Panc1 (cell line): ENCODE data around the gene MAJIN. TPM values are rescaled to one million over a fixed set of nuclear protein-coding genes. Genes with fewer than 3 reads are reported as not detected.

Experiments
- ATAC-seq: fragments of 200-7000 bp; cut with Tn5 transposase; 2 replicates; pipeline ENCODE4 v1.9.1; 2020; ENCODE audit warnings: mild to moderate bottlenecking, moderate library complexity
- BruUV-seq: library from RNA; stranded (reverse); fragments of 400-500 nt; replicated peaks from 2 replicates; lab custom pipeline; 2021; lab: Mats Ljungman, UMichigan
- CTCF ChIA-PET: fragments of 300-600 bp; sonication (Branson Sonifier 250); formaldehyde crosslinking; loops from one replicate; lab custom pipeline; 2022; ENCODE audit warnings: antibody characterized with exemption; lab: Charles Lee
- POLR2A ChIA-PET: fragments of 300-600 bp; sonication (Branson Sonifier 250); formaldehyde crosslinking; loops from one replicate; lab custom pipeline; 2022; ENCODE audit warnings: antibody characterized with exemption; lab: Charles Lee
- DNase-seq: peaks from one replicate; pipeline ENCODE4 v3.0.0-alpha.2; 2010; ENCODE audit warnings: low read depth, low spot score
- H3K27ac ChIP-seq: 2 replicates; pipeline ENCODE4 v1.5.1; 2011; ENCODE audit warnings: mild to moderate bottlenecking, low read length, inconsistent platforms
- H3K27me3 ChIP-seq: fragments of 200-500 bp; sonication (Bioruptor generic); 2 replicates; pipeline ENCODE4 v1.6.0; 2014; ENCODE audit warnings: low read length, inconsistent platforms; ENCODE audit not compliant: control insufficient read depth, insufficient read depth
- H3K36me3 ChIP-seq: fragments of 200-500 bp; sonication (Bioruptor generic); 2 replicates; pipeline ENCODE4 v1.5.1; 2014; ENCODE audit warnings: inconsistent platforms, mild to moderate bottlenecking, low read length, moderate library complexity; ENCODE audit not compliant: control insufficient read depth, insufficient read depth
- H3K4me1 ChIP-seq: 2 replicates; pipeline ENCODE4 v1.5.1; 2011; ENCODE audit warnings: inconsistent platforms, mild to moderate bottlenecking, low read length, moderate library complexity; ENCODE audit not compliant: control insufficient read depth, insufficient read depth
- H3K4me3 ChIP-seq, 2 experiments: 2 replicates each; pipeline ENCODE4 v1.5.1; 2011 to 2012; ENCODE audit warnings: low read depth in 2 of 2, low read length in 2 of 2, mild to moderate bottlenecking in 2 of 2, inconsistent platforms in 1 of 2, moderate library complexity in 1 of 2
- H3K9me3 ChIP-seq: fragments of 200-500 bp; sonication (Bioruptor generic); 2 replicates; pipeline ENCODE4 v1.5.1; 2014; ENCODE audit warnings: low read depth, mild to moderate bottlenecking, inconsistent platforms, low read length, moderate library complexity; ENCODE audit not compliant: control insufficient read depth, insufficient read depth
- CTCF ChIP-seq: fragments of 450-650 bp; IDR thresholded peaks from 2 replicates; pipeline ENCODE4 v1.5.1; 2017; ENCODE audit warnings: mild to moderate bottlenecking
- POLR2AphosphoS5 ChIP-seq: IDR thresholded peaks from 2 replicates; pipeline ENCODE4 v1.6.1; 2012; ENCODE audit warnings: mild to moderate bottlenecking, low read depth, low read length, moderate library complexity
- REST ChIP-seq, 2 experiments: IDR thresholded peaks; 2 replicates each; pipeline ENCODE4 v1.6.1; 2011 to 2012; ENCODE audit warnings: low read depth in 2 of 2, control low read depth in 1 of 2, low read length in 1 of 2, mild to moderate bottlenecking in 1 of 2, moderate library complexity in 1 of 2; ENCODE audit not compliant: insufficient read depth in 1 of 2
- SIN3A ChIP-seq: IDR thresholded peaks from 2 replicates; pipeline ENCODE4 v1.6.1; 2012; ENCODE audit warnings: low read depth, mild to moderate bottlenecking, low read length, moderate library complexity, borderline replicate concordance; ENCODE audit not compliant: insufficient read depth
- TCF7L2 ChIP-seq: IDR thresholded peaks from 2 replicates; pipeline ENCODE4 v1.6.1; 2011; ENCODE audit warnings: mild to moderate bottlenecking, low read depth, low read length, inconsistent platforms
- in situ Hi-C: cut with HindIII; loops from 2 replicates; pipeline ENCODE4 v1.10.0; 2016; ENCODE audit warnings: low sequenced_read_pairs, low pct_unique_long_range_greater_than_20kb
- intact Hi-C: fragments of 100-400 bp; cut with micrococcal nuclease; formaldehyde crosslinking; loops from one replicate; pipeline ENCODE4 v1.10.0; 2022; ENCODE audit not compliant: unreplicated experiment
- total RNA-seq: library from RNA; stranded (reverse); gene quantifications from one replicate; pipeline ENCODE4 v1.2.1, GENCODE V29; 2021; ENCODE audit not compliant: unreplicated experiment

MAJIN gene
- total RNA-seq, 1 experiment from 2014 or later = not detected

GRCh38 chr11:64916775-64917662 lies 54.9 kb downstream of the MAJIN start, which contains the start of gene ATG2A:
Gene ATG2A (minus strand): TSS chr11:64917209. CDS start chr11:64917135, 74 bp downstream.
- intact Hi-C loops = no loop called here
- no peaks in the 10 kb centered on the region for H3K9me3 ChIP-seq
- in situ Hi-C loops = no loop called here
- ChIA-PET CTCF (interaction anchor here (0.6 to 0.9 kb wide), 2 partner anchors 29 to 154 kb away, joined by 4 to 7 read pairs; no protein-coding TSS in a partner anchor), POLR2A (no interaction called here)
- ATAC-seq (peak; percentile 98), DNase-seq (peak; percentile 99)
- BruUV-seq = no TSS peak
- H3K36me3 ChIP-seq = no peaks in the 10 kb centered on the region; the same call in 1 of the 2 replicates
- H3K4me3 ChIP-seq = peak within 1 kb of the TSS; percentile 90 to 97
- peaks cover 19% of the 10 kb centered on the region for H3K4me1 ChIP-seq
- TF ChIP-seq TCF7L2 (peak; percentile 98), CTCF (no peak), SIN3A (peak; percentile 92; the same call in 1 of the 2 replicates), REST (IDR thresholded peaks at IDR 0.05; ENCODE audit: insufficient read depth in 1 of 2, low read depth in 2 of 2, low read length in 1 of 2) (no peak), POLR2AphosphoS5 (peak; percentile 74)
- H3K27me3 ChIP-seq = no peaks in the 10 kb centered on the region
- peak within 1 kb of the TSS; percentile 97 for H3K27ac ChIP-seq

DNA sequence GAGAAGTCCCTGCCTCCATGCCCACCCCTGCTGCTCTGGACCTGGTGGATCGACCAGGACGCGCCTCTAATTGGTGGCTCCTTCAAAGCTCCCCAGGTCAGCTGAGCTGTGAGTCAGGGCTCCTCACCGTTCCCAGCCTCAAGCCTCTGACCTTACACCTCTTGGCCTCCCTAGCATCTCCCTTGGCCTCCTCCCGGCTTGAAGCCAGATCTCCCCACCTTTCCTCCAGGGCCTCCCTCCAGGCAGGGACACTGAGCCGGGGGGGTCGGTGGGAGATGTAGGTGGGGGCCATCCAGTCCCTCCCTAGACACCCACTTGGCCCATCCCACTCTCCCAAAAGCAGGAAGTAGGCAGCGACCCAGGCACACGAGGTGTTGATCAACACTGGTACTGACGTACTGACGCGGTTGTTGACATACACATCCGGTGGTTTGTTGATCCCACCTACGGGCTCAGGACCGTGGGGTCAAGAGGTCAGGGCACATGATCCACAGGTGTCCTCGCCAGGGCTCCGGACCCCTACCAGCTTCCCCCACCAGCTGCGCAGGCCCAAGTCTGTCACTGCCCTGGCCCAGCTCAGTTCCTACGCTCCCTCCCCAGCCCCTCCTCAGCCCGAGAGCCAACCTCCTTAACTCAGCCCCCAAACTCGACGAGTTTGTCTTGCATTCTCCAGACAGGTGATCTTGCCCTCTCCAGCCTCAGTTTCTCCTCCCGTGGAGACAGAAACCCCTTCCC lies 55.7 kb downstream of the MAJIN start:
- ATAC-seq (peak; percentile 29; the same call in 1 of the 2 replicates), DNase-seq (peak; percentile 51)
- in situ Hi-C loops = no loop called here
- H3K27me3 ChIP-seq = no peaks in the 10 kb centered on the region
- H3K36me3 ChIP-seq = peaks cover 3% of the 10 kb centered on the region; the same call in 1 of the 2 replicates
- peaks cover 19% of the 10 kb centered on the region for H3K4me1 ChIP-seq
- intact Hi-C loops = no loop called here
- no TSS peak for BruUV-seq
- H3K4me3 ChIP-seq = peak overlapping the region; percentile 90 to 97
- peak overlapping the region; percentile 87 for H3K27ac ChIP-seq
- CTCF ChIA-PET = interaction anchor here (0.9 to 1.0 kb wide), 3 partner anchors 28 to 81 kb away, joined by 3 to 10 read pairs (median 4); partner anchors contain the start of gene BATF2
- H3K9me3 ChIP-seq = no peaks in the 10 kb centered on the region
- TF ChIP-seq SIN3A (peak; percentile 98; the same call in 1 of the 2 replicates), REST (IDR thresholded peaks at IDR 0.05; ENCODE audit: insufficient read depth in 1 of 2, low read depth in 2 of 2, low read length in 1 of 2) (no peak), POLR2AphosphoS5 (no peak), TCF7L2 (no peak), CTCF (no peak)
- POLR2A ChIA-PET = interaction anchor here (0.6 kb wide), 2 partner anchors 42 to 55 kb away, joined by 3 to 5 read pairs; no protein-coding TSS in a partner anchor
